Choroid plexus epithelial cell (primary cell): ENCODE results near the gene IRF5.

Experiments used
- DNase-seq: peaks from one replicate; pipeline ENCODE4 v3.0.0-alpha.2; 2010; ENCODE audit warnings: low read depth
- H3K4me3 ChIP-seq: 2 replicates; pipeline ENCODE4 v1.5.1; 2011; ENCODE audit warnings: low read depth, mild to moderate bottlenecking, control low read depth, low read length, moderate library complexity
- TF ChIP-seq, protein P1 (sequence below): conservative IDR thresholded peaks from 2 replicates; pipeline ENCODE4 v1.5.1; 2011; ENCODE audit warnings: low read depth, mild to moderate bottlenecking, control low read depth, inconsistent platforms, low read length, moderate library complexity

The IRF5 gene

DNA sequence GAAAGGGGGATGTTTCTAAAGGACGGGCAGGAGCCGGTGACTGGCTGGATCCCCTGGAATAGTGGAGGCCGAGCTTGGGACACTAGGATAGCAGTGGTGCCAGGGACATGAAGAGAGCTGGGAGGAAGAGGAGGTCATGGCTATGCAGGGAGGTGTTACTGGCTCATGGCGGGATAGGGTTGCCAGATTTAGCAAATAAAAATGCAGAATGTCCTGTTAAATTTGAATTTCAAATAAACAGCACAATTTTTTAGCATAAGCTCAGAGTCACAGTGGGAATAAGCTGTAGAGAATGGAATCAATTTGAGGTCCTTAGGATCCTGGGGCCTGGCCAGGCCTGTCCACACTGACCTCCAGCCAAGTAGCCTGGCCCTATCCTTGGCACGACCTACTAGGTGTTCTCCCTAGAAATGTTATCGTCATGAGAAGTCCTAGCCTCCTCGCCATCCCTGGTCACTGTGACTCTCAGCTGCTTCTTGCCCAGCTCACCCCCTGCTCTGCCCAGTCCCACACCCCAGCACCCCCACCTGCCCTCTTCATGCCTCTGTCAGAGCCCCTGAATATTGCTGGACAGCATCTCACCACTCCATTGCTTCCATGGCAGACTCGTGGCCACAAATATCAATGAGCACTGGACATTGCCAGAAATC is 19.6 kb upstream of the IRF5 start:
- TF ChIP-seq, protein P1, sequence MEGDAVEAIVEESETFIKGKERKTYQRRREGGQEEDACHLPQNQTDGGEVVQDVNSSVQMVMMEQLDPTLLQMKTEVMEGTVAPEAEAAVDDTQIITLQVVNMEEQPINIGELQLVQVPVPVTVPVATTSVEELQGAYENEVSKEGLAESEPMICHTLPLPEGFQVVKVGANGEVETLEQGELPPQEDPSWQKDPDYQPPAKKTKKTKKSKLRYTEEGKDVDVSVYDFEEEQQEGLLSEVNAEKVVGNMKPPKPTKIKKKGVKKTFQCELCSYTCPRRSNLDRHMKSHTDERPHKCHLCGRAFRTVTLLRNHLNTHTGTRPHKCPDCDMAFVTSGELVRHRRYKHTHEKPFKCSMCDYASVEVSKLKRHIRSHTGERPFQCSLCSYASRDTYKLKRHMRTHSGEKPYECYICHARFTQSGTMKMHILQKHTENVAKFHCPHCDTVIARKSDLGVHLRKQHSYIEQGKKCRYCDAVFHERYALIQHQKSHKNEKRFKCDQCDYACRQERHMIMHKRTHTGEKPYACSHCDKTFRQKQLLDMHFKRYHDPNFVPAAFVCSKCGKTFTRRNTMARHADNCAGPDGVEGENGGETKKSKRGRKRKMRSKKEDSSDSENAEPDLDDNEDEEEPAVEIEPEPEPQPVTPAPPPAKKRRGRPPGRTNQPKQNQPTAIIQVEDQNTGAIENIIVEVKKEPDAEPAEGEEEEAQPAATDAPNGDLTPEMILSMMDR, result no peak
- DNase-seq, result no peak
- H3K4me3 ChIP-seq, result no peak overlapping the region

DNA sequence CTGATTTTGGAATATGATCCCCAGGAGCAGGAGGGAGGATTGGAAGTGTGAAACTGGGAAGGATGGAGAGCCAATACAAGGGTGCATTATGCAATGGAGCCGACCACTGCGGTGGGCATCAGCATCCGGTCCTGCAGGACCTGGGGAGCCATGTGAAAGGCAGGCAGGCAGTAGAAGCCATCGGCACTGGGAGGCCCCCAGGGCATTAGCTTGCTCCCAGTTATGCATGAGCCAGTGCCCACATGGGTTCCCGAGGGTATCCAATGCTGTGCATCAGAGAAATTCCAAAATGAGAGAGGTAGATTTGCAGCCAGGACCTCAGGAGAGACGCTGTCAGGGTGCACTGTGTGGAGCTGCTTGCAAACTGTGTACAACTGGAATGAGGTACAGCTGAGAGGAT is 18.5 kb upstream of the IRF5 start:
- no peak for DNase-seq
- TF ChIP-seq, protein P1, result no peak

DNA sequence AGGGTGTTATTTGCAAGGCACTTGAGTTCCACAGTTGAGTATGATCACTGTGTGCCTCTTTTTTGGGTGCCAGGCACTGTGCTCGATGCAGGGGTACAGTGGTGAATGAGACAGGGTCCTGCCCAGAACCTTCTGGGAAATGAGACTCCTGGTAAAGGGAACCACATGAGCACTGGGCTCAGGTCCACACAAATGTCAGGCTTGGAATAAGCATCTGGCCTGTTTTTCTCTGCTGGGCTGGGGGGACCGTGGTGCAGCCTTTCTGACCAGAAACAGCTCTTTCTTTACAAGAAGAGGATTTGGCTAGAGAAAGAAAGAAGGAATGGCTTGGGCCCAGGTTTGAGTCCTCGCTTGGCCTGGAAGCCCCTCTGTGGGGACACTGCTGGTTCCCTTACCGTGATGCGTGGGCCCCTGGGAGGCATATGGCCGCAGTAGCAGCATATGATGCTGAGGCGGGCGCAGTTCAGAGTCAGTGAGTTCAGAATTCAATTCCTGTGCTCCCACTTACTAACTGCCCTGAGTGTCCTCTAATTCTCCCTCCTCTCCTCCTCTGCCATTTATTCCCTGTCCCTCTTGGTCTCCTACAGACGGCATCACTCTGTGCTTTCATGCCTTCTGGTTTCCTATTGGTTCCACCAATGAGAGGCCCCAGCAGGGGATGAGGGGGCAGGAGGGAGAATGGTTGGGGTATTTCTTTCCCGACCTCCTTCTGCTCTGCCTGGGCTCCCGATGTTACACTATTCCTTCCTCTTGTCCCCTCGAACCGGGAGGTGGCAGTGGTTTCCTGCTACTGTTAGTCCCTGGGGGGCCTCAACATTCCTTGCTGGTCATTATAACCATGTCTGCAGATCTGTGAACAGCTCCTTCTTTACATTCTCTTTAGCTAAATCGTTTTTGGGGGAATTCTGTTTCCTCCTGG is 17.6 kb upstream of the IRF5 start:
- H3K4me3 ChIP-seq, result no peak overlapping the region
- TF ChIP-seq, protein P1, result no peak
- DNase-seq, result no peak

More for the DNA sequence above, 18.5 kb upstream of the IRF5 start:
- H3K4me3 ChIP-seq, result no peak overlapping the region

DNA sequence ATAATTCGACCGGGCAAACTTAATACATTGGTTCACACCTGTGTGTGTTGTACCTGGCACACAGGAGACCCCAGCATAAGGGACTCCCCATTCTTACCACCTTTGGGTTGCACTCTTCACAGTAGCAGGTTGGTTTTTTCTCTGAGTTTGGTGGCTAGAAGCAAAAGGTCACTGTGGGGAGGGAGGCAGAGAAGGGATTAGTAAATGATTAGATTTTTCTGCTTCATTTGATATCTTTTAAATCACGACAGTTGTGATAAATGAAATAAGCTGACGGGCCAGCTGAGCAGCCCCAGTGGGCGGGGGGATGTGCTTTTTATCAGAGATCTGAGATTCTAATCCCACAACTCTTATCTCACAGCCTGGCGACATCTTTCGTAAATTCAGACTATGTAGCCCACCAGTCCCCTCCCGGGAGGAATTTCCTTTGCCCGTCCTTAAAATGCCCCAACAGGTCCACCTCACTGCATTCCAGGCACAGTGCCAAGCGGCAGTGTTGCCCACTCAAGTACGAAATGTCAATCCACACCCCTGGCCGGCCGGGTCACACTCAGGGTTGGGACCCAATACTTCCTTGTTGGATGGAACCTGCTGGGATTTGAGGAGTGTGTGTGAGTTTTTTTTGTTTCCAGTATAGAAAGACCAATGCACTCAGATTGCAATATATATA is 16.7 kb upstream of the IRF5 start:
- DNase-seq, result no peak
- no peak overlapping the region for H3K4me3 ChIP-seq
- TF ChIP-seq, protein P1, result no peak

DNA sequence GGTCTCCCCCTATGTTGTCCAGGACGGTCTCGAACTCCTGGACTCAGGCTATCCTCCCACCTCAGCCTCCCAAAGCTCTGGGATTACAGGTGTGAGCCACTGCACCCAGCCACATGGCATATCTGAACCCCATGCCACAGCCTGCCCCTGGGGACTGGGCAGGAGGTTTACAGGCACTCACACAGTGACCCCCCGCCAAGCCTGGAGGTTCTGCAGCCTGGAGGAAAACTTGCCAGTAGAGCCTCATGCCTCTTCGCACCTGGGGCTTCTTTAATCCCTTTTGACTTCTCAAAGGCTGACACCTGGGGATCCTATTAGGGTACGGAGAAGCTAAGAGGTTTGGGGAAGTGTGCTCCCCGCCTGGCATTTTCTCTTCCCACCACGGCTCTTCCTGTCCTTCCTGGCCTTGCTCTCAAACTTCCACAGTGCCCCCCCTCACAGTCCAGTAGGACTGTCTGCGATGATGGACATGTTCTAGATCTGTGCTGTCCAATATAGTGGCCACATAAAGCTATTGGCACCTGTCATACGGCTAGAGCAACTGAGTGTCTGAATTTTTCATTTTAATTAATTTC is 15.8 kb upstream of the IRF5 start:
- no peak for DNase-seq
- TF ChIP-seq, protein P1, result no peak
- no peak overlapping the region for H3K4me3 ChIP-seq

DNA sequence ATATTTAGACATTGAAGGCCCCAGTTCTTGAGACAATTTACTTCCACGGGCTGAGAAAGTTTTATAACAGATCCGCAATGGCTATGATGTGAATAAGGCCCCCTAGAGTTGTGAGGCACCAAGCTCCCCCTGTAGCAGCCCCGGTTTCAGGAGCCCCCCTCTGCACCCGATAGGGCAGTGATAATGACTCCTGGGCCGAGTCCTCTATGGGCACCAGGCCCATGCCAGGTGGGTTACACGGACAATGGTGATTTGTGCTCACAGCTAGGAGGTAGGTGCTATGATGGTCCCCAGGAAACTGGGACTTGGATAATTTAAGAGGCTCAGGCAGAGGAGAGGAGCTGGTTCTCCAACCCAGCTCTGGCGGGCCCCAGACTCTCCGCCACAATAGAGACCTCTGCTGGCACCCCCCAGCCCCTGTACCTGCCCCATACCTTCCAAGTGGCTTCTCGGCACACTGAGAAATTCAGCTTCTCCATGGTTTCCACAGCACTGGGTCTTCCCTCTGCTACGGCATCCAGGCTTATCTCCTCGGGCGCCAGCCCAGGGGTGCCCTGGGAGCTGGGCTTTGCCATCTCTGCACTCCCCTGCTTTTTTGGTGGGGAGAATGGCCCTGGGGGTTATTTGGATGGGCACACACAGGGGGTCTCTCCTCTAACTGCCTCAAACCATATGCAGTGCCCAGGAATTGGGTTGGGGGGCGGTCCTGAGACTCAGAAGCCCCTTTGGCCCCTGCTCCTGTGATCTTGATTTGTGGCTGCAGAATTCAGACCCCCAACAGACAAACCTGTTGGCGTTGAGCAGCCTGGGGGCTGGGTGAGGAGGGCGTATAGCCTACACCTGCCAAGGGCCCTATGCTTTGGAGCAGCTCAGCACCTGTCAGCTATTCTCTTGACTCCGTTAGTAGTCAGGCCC is 15.0 kb upstream of the IRF5 start:
- H3K4me3 ChIP-seq, result no peak overlapping the region
- DNase-seq, result no peak
- TF ChIP-seq, protein P1, result no peak
